ENCODE results near the gene KIF5C.

KIF5C gene

DNA sequence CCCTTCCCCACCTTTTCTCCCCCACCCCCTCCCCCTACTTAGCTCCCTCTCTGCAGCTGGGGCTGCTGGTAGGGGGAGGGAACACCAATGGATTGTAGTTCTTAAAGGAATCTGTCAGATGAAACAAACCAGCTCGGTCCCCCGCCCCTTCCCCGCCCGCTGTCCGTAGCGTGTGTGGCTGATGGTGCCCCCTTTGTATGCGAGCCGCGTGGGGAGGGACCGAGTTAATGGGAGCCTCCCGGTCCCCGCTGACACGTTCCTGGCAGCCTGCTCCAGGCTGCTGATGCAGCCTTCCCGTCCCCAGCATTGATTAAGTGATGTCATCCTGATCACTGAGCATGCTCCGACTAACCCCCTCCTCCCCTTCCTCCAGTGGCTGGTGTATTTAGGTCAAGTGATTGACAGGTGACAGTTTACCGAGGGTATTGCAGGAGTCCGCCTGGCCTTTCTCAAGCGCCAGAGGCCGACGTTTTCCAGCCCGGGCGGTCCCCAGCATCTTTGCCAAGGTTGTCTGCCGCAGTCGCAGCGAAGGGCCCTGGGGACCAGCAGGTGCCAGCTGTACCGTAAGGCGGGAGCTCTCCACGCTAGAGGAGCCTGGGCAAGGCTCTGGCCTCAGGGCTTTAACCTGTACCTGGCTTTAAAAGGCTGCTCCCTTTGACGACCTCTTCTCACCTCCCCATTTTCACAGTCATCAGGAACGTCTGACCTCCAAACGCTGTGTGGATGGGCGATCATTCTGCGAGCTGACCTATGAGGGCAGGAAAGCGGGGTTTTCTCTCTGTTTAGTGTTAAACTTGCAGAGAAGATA is 1.8 kb downstream of the KIF5C start (continued):
- TF ChIP-seq, protein P1, sequence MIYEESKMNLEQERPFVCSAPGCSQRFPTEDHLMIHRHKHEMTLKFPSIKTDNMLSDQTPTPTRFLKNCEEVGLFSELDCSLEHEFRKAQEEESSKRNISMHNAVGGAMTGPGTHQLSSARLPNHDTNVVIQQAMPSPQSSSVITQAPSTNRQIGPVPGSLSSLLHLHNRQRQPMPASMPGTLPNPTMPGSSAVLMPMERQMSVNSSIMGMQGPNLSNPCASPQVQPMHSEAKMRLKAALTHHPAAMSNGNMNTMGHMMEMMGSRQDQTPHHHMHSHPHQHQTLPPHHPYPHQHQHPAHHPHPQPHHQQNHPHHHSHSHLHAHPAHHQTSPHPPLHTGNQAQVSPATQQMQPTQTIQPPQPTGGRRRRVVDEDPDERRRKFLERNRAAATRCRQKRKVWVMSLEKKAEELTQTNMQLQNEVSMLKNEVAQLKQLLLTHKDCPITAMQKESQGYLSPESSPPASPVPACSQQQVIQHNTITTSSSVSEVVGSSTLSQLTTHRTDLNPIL (CRISPR knock-in tag; IDR thresholded peaks at IDR 0.05; ENCODE audit: low read depth): no peak
- TF ChIP-seq ZNF565 (CRISPR knock-in tag; conservative IDR thresholded peaks at IDR 0.05; ENCODE audit: low read depth): no peak
- TF ChIP-seq ARNTL (CRISPR knock-in tag; IDR thresholded peaks at IDR 0.05; ENCODE audit: borderline replicate concordance, low read depth): no peak
- TF ChIP-seq GLIS3 (CRISPR knock-in tag; IDR thresholded peaks at IDR 0.05): no peak

DNA sequence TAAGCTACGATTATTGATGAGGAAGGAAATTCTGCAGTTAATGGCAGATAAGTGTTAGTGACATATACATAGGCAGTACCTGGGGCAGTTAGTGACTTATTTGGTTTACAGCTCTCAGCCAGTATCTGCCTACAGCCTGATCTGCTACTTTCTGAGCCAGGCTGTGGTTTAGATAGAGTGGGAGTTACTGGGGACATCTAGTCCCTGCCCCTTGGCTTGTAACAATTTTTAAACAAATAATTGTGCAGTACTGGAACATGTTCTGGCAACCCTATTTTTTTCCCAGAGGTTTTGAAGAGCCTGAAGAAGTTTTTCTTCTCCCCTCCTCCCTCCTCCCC is 2.3 kb downstream of the KIF5C start:
- TF ChIP-seq TCF4 (CRISPR knock-in tag; IDR thresholded peaks at IDR 0.05; ENCODE audit: borderline replicate concordance) (no peak), ZNF565 (CRISPR knock-in tag; conservative IDR thresholded peaks at IDR 0.05; ENCODE audit: low read depth) (no peak), SNAI2 (CRISPR knock-in tag; IDR thresholded peaks at IDR 0.05) (no peak), GLIS3 (CRISPR knock-in tag; IDR thresholded peaks at IDR 0.05) (no peak), ZC3H10 (CRISPR knock-in tag; IDR thresholded peaks at IDR 0.05) (no peak), OSR1 (CRISPR knock-in tag; IDR thresholded peaks at IDR 0.05) (no peak), ZNF8 (CRISPR knock-in tag; IDR thresholded peaks at IDR 0.05) (no peak), ISL1 (CRISPR knock-in tag; IDR thresholded peaks at IDR 0.05) (no peak), ARNTL (CRISPR knock-in tag; IDR thresholded peaks at IDR 0.05; ENCODE audit: borderline replicate concordance, low read depth) (no peak), ESRRG (CRISPR knock-in tag; IDR thresholded peaks at IDR 0.05) (no peak), CSDC2 (CRISPR knock-in tag; IDR thresholded peaks at IDR 0.05) (no peak), PPARA (CRISPR knock-in tag; IDR thresholded peaks at IDR 0.05; ENCODE audit: borderline replicate concordance) (no peak)
- no peak for ATAC-seq

DNA sequence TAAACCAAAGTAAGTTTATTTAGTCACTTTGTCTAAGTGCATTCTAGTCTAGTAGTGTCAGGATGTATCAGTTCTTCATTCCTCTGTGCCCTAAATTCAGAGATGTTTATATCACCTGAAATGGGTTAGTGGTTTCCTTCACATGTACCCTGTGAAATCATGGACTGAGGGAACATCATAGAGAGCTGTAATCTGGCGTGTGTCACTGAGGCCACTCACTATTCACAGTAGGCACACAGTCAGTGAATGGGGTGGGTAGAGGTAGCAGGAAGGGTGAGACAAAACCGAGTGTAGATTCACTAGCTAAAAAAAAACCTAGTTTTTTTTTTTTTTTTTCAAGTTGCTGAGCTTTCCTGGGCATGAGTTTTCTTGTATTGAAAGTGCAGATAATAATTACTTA is 5.6 kb downstream of the KIF5C start:
- ATAC-seq: no peak
- TF ChIP-seq ZFP3 (CRISPR knock-in tag; IDR thresholded peaks at IDR 0.05) (no peak), TCF4 (CRISPR knock-in tag; IDR thresholded peaks at IDR 0.05; ENCODE audit: borderline replicate concordance) (no peak), ZNF8 (CRISPR knock-in tag; IDR thresholded peaks at IDR 0.05) (no peak), ISL1 (CRISPR knock-in tag; IDR thresholded peaks at IDR 0.05) (no peak), OSR1 (CRISPR knock-in tag; IDR thresholded peaks at IDR 0.05) (no peak), TOX (CRISPR knock-in tag; IDR thresholded peaks at IDR 0.05; ENCODE audit: borderline replicate concordance) (no peak), BACH2 (CRISPR knock-in tag; IDR thresholded peaks at IDR 0.05; ENCODE audit: borderline replicate concordance) (no peak), GLIS3 (CRISPR knock-in tag; IDR thresholded peaks at IDR 0.05) (no peak), ZNF70 (CRISPR knock-in tag; IDR thresholded peaks at IDR 0.05) (no peak), ZNF565 (CRISPR knock-in tag; conservative IDR thresholded peaks at IDR 0.05; ENCODE audit: low read depth) (no peak)
- TF ChIP-seq, protein P2, sequence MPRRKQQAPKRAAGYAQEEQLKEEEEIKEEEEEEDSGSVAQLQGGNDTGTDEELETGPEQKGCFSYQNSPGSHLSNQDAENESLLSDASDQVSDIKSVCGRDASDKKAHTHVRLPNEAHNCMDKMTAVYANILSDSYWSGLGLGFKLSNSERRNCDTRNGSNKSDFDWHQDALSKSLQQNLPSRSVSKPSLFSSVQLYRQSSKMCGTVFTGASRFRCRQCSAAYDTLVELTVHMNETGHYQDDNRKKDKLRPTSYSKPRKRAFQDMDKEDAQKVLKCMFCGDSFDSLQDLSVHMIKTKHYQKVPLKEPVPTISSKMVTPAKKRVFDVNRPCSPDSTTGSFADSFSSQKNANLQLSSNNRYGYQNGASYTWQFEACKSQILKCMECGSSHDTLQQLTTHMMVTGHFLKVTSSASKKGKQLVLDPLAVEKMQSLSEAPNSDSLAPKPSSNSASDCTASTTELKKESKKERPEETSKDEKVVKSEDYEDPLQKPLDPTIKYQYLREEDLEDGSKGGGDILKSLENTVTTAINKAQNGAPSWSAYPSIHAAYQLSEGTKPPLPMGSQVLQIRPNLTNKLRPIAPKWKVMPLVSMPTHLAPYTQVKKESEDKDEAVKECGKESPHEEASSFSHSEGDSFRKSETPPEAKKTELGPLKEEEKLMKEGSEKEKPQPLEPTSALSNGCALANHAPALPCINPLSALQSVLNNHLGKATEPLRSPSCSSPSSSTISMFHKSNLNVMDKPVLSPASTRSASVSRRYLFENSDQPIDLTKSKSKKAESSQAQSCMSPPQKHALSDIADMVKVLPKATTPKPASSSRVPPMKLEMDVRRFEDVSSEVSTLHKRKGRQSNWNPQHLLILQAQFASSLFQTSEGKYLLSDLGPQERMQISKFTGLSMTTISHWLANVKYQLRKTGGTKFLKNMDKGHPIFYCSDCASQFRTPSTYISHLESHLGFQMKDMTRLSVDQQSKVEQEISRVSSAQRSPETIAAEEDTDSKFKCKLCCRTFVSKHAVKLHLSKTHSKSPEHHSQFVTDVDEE (CRISPR knock-in tag; IDR thresholded peaks at IDR 0.05): no peak
- TF ChIP-seq, protein P3, sequence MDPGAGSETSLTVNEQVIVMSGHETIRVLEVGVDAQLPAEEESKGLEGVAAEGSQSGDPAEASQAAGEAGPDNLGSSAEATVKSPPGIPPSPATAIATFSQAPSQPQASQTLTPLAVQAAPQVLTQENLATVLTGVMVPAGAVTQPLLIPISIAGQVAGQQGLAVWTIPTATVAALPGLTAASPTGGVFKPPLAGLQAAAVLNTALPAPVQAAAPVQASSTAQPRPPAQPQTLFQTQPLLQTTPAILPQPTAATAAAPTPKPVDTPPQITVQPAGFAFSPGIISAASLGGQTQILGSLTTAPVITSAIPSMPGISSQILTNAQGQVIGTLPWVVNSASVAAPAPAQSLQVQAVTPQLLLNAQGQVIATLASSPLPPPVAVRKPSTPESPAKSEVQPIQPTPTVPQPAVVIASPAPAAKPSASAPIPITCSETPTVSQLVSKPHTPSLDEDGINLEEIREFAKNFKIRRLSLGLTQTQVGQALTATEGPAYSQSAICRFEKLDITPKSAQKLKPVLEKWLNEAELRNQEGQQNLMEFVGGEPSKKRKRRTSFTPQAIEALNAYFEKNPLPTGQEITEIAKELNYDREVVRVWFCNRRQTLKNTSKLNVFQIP (CRISPR knock-in tag; IDR thresholded peaks at IDR 0.05; ENCODE audit: borderline replicate concordance, low read depth): no peak
- TF ChIP-seq, protein P1 (CRISPR knock-in tag; IDR thresholded peaks at IDR 0.05; ENCODE audit: low read depth): no peak

DNA sequence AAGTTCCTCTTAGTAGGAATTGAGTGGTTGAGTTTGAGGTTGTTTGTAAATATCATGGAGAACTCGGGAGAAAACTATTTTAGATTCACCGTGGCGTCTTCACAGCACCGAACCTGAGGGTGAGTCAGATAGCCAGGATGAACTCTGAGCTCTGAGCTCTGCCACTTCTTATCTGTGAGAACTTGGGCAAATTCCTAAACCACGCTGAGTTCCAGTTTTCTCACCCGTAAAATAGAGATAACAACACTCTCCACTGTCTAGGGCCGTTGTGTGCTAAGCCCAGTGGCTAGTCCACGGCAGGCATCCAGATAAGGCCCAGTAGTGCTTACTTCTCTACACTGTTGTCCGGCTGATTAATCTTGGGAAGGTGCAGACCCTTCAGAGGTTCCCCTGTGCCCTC is 7.0 kb downstream of the KIF5C start:
- TF ChIP-seq PPARA (CRISPR knock-in tag; IDR thresholded peaks at IDR 0.05; ENCODE audit: borderline replicate concordance) (no peak), ISL1 (CRISPR knock-in tag; IDR thresholded peaks at IDR 0.05) (no peak), ZFP3 (CRISPR knock-in tag; IDR thresholded peaks at IDR 0.05) (no peak)
- no peak for ATAC-seq

Measured in SK-N-SH treated with all-trans-retinoic acid at 6 μM for 48 hours (cell line).